Right cardiac atrium (tissue), 5 donors: ENCODE data around the gene PHF20. TPM values are rescaled to one million over a fixed set of nuclear protein-coding genes. Genes with fewer than 3 reads are reported as not detected.

Experiments used
- ATAC-seq, 2 donors: fragments of 200-7000 bp; cut with Tn5 transposase; one replicate each; pipeline versions ENCODE4 v1.8.0 to v1.9.1; 2020; ENCODE audit warnings: moderate library complexity in 2 of 2, mild to moderate bottlenecking in 1 of 2
- DNase-seq, 3 donors: peaks; one replicate each; pipeline ENCODE4 v3.0.0-alpha.2; 2020
- H3K27ac ChIP-seq: one replicate; pipeline ENCODE4 v1.5.1; 2013; ENCODE audit warnings: mild to moderate bottlenecking, low read length, control low read depth, moderate library complexity
- H3K27me3 ChIP-seq: one replicate; pipeline ENCODE4 v1.6.1; 2013; ENCODE audit not compliant: control insufficient read depth, insufficient read depth
- H3K4me1 ChIP-seq: one replicate; pipeline ENCODE4 v1.6.1; 2013; ENCODE audit warnings: low read length; ENCODE audit not compliant: control insufficient read depth, insufficient read depth
- H3K4me3 ChIP-seq: one replicate; pipeline ENCODE4 v1.5.1; 2013; ENCODE audit warnings: low read length, control low read depth
- H3K9me3 ChIP-seq: one replicate; pipeline ENCODE4 v1.6.1; 2013; ENCODE audit warnings: low read length; ENCODE audit not compliant: control insufficient read depth
- WGBS: extraction: QIAGEN DNeasy Blood & Tissue Kit; methylation state at CpG from one replicate; pipeline ENCODE4 v1.1.7; 2013; 5-methylcytosine and 5-hydroxymethylcytosine counted together
- intact Hi-C, 4 donors: fragments of 100-400 bp; cut with DNase I; formaldehyde crosslinking; loops; one replicate each; pipeline versions ENCODE4 v1.11.0 to v1.14.0; 2022 to 2023
- polyA plus RNA-seq: library from polyadenylated mRNA; stranded (reverse); fragments of 200-250 nt; gene quantifications from one replicate; pipeline ENCODE4 v1.2.3, GENCODE V29; 2013
- total RNA-seq, 4 donors: library from RNA; stranded (reverse); fragmentation: NEBNext Ultra II Directional; extraction: Animal tissue kit (Norgen Biotek cat#: 25700); gene quantifications; one replicate each; pipeline ENCODE4 v1.2.1, GENCODE V29; 2021
- donor health status: healthy with polysubstance abuse.
- donor health status: DM: no; HTN: yes; CAD: no.
- donor health status: DM: no; HTN: no; CAD: no.
- donor health status: DM: no; HTN: yes; CAD: no; lungs with severe emphysema.
- donor health status: DM: yes; HTN: yes; CAD: no.

PHF20 gene
- total and polyA plus RNA-seq, 5 donors: 38.5 to 56.8 (median 55.3) TPM

- ATAC-seq: peak; percentile 91 to 93
- intact Hi-C loops: no loop called here
Observed at GRCh38 chr20:35907017-35907701, 135.3 kb downstream of the PHF20 start.

DNA sequence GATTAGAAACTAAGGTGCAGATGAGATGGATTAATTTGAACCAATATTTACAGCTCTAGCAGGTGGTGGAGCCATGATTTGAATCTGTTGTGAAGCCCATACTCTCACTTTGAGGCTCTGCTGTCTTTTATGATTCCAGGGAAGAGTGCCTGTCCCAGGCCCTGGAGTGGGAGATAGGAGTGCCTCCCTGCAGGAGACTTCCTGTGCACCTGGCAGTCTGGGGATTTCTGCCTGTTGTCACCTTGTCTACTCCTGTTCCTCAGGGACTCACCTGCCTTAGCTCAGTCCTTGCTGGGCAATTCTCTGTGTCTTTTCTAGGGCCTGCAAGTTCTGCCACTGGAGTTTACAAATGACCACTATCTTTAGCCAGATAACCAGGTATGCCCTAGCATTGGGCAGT is 136.2 kb downstream of the PHF20 start:
- no peak for ATAC-seq
- H3K27ac ChIP-seq: no peak overlapping the region
- intact Hi-C loops: no loop called here
- DNase-seq: no peak
- H3K27me3 ChIP-seq: no peaks in the 10 kb centered on the region
- H3K4me3 ChIP-seq: no peak overlapping the region
- H3K4me1 ChIP-seq: peaks cover 11% of the 10 kb centered on the region
- no peaks in the 10 kb centered on the region for H3K9me3 ChIP-seq

More at GRCh38 chr20:35907017-35907701, 135.3 kb downstream of the PHF20 start:
- WGBS: 52% methylated on average over 7 of the region's 7 CpGs
- Histone ChIP-seq H3K27ac (peak overlapping the region; percentile 61), H3K4me3 (no peak overlapping the region), H3K9me3 (no peaks in the 10 kb centered on the region), H3K27me3 (no peaks in the 10 kb centered on the region), H3K4me1 (peaks cover 13% of the 10 kb centered on the region)
- peak; percentile 31 to 71 (median 41) for DNase-seq

DNA sequence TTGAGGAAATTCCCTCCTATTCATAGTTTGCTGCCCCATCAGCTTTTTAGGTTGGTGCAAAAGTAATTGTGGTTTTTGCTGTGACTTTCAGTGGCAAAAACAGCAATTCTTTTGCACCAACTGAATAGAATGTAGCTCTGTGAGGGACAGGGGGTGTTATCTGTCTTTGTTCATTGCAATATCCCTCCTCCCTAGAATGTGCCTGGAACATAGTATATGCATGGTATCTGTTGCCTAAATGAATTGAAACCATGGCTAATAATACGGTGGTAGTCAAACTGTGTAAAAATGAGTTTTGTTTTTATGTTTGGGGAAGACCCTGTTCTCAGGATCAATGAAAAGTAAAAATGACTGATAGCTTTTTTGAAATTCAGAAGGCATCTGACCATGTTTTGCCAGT is 137.4 kb downstream of the PHF20 start:
- Histone ChIP-seq H3K27ac (no peak overlapping the region), H3K27me3 (no peaks in the 10 kb centered on the region), H3K4me1 (peaks cover 8% of the 10 kb centered on the region), H3K9me3 (no peaks in the 10 kb centered on the region), H3K4me3 (no peak overlapping the region)
- intact Hi-C loops: no loop called here
- DNase-seq (no peak), ATAC-seq (no peak)
- 96% methylated on average over 1 of the region's 1 CpG for WGBS

DNA sequence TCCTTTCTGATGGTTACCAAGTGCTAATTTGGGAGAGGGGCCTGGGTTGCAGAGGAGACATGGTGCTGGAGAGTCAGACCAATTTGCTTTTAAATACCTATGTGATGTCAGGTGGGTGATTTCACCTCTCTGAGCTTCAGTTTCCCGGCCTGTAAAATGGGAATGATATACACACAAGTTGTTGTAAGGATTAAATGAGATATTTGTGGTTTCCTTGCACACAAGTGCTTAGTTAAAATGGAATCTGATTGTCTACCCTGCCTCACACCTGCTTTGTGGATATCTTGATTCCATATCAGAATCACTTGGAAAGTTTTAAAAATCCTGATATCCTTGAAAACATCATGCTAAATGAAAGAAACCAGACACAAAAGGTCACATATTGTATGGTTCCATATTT is 138.0 kb downstream of the PHF20 start:
- DNase-seq: no peak
- H3K4me1 ChIP-seq: peaks cover 8% of the 10 kb centered on the region
- no peak overlapping the region for H3K27ac ChIP-seq
- 94% methylated on average over 1 of the region's 1 CpG for WGBS
- intact Hi-C loops: no loop called here
- H3K9me3 ChIP-seq: no peaks in the 10 kb centered on the region
- ATAC-seq: no peak
- H3K4me3 ChIP-seq: no peak overlapping the region
- H3K27me3 ChIP-seq: no peaks in the 10 kb centered on the region

DNA sequence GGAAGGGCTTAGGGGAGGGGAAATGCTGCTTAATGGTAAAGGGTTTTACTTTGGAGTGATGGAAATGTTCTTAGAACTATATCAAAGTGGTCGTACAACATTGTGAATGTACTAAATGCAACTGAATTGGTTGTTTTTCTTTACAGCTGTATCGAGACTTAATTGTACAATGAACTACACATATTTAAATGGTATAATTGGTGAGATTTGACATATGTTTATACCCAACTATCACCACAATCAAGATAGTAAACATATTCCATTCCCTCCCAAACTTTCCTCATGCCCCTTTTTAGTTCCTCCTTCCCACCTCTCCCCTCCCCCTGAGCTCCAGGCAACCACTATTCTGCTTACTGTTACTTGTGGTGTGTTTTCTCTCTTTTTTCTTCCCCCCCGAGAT is 138.4 kb downstream of the PHF20 start:
- H3K27ac ChIP-seq: no peak overlapping the region
- peaks cover 8% of the 10 kb centered on the region for H3K4me1 ChIP-seq
- intact Hi-C loops: no loop called here
- DNase-seq (no peak), ATAC-seq (no peak)
- H3K4me3 ChIP-seq: no peak overlapping the region
- WGBS: 92% methylated on average over 3 of the region's 3 CpGs
- H3K9me3 ChIP-seq: no peaks in the 10 kb centered on the region
- no peaks in the 10 kb centered on the region for H3K27me3 ChIP-seq

GRCh38 chr20:35912881-35913280 is 141.1 kb downstream of the PHF20 start:
- intact Hi-C loops: no loop called here
- Histone ChIP-seq H3K4me1 (no peaks in the 10 kb centered on the region), H3K4me3 (no peak overlapping the region), H3K9me3 (no peaks in the 10 kb centered on the region), H3K27ac (no peak overlapping the region), H3K27me3 (no peaks in the 10 kb centered on the region)
- peak in 2 of 3 donors; percentile 28 to 50 for DNase-seq
- peak; percentile 40 to 43 for ATAC-seq
- WGBS: 45% methylated on average over 4 of the region's 4 CpGs

GRCh38 chr20:35917077-35917476 is 145.3 kb downstream of the PHF20 start:
- H3K27ac ChIP-seq: no peak overlapping the region
- ATAC-seq (no peak), DNase-seq (no peak)
- no peak overlapping the region for H3K4me3 ChIP-seq
- H3K4me1 ChIP-seq: no peaks in the 10 kb centered on the region
- intact Hi-C loops: no loop called here
- H3K27me3 ChIP-seq: no peaks in the 10 kb centered on the region
- 67% methylated on average over 3 of the region's 3 CpGs for WGBS
- H3K9me3 ChIP-seq: no peaks in the 10 kb centered on the region

DNA sequence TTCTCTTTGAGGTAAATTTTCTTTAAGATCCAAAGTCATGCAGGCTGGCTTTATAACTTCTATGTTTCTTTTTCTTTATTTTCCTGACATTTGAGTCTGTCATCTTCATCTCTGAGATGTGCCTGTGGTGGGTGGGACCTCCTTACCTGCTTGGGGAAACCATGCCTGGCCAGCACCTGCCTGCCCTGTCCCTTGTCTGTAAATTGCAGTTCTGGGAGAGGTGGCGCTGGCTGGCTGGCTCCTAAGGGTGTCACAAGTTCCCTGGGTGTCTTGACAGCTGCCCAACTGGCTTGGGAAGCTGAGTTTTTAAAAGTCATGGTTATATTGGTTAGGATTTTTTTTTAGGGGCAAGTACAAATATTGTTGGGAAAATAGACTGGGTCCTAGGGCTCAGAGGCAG is 146.2 kb downstream of the PHF20 start:
- H3K4me3 ChIP-seq: no peak overlapping the region
- intact Hi-C loops: no loop called here
- no peak overlapping the region for H3K27ac ChIP-seq
- no peaks in the 10 kb centered on the region for H3K9me3 ChIP-seq
- ATAC-seq: no peak
- 90% methylated on average over 1 of the region's 1 CpG for WGBS
- no peak for DNase-seq
- no peaks in the 10 kb centered on the region for H3K27me3 ChIP-seq
- no peaks in the 10 kb centered on the region for H3K4me1 ChIP-seq

DNA sequence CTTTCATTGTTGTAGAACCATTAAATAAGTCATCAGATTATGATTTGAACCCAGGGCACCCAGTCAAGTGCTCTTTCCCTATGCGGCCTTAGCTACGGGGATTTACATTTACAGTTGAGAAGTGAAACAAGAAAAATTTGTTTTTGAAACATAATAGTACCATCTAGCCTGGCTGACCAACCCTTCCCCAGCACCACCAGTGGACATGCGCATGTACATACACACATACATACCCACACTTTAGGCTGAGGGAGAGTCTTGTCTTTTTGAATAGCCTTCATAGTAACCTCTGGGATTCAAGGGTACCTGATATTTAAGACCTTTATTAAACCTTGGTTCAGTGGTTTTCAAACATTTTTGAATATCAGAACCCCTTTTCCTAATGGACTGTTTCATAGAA is 148.7 kb downstream of the PHF20 start:
- H3K9me3 ChIP-seq: no peaks in the 10 kb centered on the region
- no peaks in the 10 kb centered on the region for H3K27me3 ChIP-seq
- no peak overlapping the region for H3K27ac ChIP-seq
- no peak for DNase-seq
- WGBS: 97% methylated on average over 3 of the region's 3 CpGs
- intact Hi-C loops: no loop called here
- H3K4me3 ChIP-seq: no peak overlapping the region
- no peaks in the 10 kb centered on the region for H3K4me1 ChIP-seq
- ATAC-seq: no peak

GRCh38 chr20:35929301-35929700 is 157.5 kb downstream of the PHF20 start:
- DNase-seq (no peak), ATAC-seq (no peak)
- Histone ChIP-seq H3K9me3 (no peaks in the 10 kb centered on the region), H3K27ac (no peak overlapping the region), H3K4me1 (no peaks in the 10 kb centered on the region), H3K27me3 (no peaks in the 10 kb centered on the region), H3K4me3 (no peak overlapping the region)
- 97% methylated on average over 2 of the region's 2 CpGs for WGBS
- intact Hi-C loops: no loop called here

DNA sequence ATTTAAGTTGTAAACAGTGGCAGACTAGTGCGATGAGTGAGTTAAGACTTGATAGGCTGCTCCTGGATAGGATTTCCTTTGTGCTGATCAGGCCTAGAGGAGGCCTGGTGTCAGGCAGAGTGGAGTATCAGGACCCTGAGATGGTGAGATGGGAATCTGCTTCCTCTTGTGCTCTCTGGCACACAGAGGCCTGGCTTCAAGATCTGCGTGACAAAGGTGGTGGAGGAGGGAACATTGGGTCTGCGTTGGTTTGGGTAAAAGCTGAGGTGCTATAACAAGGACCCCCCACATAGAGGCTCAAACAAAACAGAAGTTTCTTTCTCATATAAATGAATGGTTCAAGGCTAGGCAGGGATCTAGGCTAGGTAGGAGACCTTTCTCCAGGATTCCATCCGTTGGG is 162.2 kb downstream of the PHF20 start:
- DNase-seq (no peak), ATAC-seq (no peak)
- no peaks in the 10 kb centered on the region for H3K27me3 ChIP-seq
- 87% methylated on average over 4 of the region's 4 CpGs for WGBS
- no peaks in the 10 kb centered on the region for H3K4me1 ChIP-seq
- H3K4me3 ChIP-seq: no peak overlapping the region
- H3K9me3 ChIP-seq: no peaks in the 10 kb centered on the region
- H3K27ac ChIP-seq: no peak overlapping the region
- intact Hi-C loops: no loop called here

- ATAC-seq: no peak
- WGBS: 89% methylated on average over 3 of the region's 3 CpGs
- intact Hi-C loops: no loop called here
- no peak overlapping the region for H3K27ac ChIP-seq
- H3K4me3 ChIP-seq: no peak overlapping the region
- H3K27me3 ChIP-seq: no peaks in the 10 kb centered on the region
- H3K9me3 ChIP-seq: no peaks in the 10 kb centered on the region
- no peak for DNase-seq
- H3K4me1 ChIP-seq: no peaks in the 10 kb centered on the region
Observed at GRCh38 chr20:35939264-35939663, 167.4 kb downstream of the PHF20 start.
